Subcutaneous adipose tissue (tissue), 4 donors: ENCODE results near the gene PRSS23. TPM values are rescaled to one million over a fixed set of nuclear protein-coding genes. Genes with fewer than 3 reads are reported as not detected.

ENCODE experiments used
- total RNA-seq, 4 donors: library from RNA; depleted of rRNA; stranded (reverse); fragments of >200 nt; gene quantifications; one replicate each; pipeline ENCODE4 v1.1.0, GENCODE V29; 2016
- TF ChIP-seq, protein P1 (sequence below): fragments of 450-650 bp; IDR thresholded peaks from one replicate; pipeline ENCODE4 v1.5.1; 2016; ENCODE audit warnings: low read depth, mild to moderate bottlenecking, control low read depth, antibody characterized with exemption, moderate library complexity

PRSS23 gene
- total RNA-seq, 4 donors from 2014 or later, result 14.8 to 29.8 (median 23.4) TPM

DNA sequence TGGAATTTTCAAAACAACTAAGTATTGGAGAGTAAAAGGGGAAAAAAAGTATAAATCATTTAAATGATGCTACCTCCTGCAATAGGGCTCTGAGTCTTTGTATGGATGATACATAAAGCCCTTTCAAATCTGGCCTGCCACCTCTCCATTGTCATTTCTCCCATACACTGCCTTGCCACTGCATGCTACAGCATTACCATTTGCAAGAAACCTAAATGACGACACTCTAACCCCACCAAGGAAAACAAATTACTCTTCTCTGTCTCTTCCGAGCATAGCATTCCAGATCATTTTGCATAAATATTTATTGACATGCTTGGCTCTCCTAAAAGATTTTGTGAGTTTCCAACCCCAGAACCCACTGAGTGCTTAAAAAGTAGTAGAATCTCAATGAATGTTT lies 34.5 kb upstream of the PRSS23 start:
- TF ChIP-seq, protein P1, sequence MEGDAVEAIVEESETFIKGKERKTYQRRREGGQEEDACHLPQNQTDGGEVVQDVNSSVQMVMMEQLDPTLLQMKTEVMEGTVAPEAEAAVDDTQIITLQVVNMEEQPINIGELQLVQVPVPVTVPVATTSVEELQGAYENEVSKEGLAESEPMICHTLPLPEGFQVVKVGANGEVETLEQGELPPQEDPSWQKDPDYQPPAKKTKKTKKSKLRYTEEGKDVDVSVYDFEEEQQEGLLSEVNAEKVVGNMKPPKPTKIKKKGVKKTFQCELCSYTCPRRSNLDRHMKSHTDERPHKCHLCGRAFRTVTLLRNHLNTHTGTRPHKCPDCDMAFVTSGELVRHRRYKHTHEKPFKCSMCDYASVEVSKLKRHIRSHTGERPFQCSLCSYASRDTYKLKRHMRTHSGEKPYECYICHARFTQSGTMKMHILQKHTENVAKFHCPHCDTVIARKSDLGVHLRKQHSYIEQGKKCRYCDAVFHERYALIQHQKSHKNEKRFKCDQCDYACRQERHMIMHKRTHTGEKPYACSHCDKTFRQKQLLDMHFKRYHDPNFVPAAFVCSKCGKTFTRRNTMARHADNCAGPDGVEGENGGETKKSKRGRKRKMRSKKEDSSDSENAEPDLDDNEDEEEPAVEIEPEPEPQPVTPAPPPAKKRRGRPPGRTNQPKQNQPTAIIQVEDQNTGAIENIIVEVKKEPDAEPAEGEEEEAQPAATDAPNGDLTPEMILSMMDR, result no peak

DNA sequence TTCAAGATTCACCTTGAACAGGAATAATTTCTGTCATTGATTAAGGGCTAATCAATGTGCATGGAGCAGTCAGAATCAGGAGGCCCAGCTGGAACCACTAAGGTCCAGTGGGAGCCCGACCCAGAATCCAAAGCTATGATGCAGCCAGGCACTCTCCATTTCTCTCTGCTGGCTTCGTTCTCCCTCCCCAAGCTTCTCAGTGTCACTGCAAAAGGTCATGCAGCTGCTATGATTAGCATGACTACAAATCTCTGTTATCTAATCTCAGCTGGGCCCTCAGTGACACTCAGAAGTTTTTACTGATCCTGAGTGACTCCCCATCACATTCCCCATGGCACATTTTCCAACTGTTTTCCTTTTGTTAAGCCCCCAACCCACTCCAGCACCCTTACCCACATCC lies 31.1 kb upstream of the PRSS23 start:
- TF ChIP-seq, protein P1, result no peak

GRCh38 chr11:86772999-86773398 lies 27.3 kb upstream of the PRSS23 start:
- TF ChIP-seq, protein P1, result no peak

DNA sequence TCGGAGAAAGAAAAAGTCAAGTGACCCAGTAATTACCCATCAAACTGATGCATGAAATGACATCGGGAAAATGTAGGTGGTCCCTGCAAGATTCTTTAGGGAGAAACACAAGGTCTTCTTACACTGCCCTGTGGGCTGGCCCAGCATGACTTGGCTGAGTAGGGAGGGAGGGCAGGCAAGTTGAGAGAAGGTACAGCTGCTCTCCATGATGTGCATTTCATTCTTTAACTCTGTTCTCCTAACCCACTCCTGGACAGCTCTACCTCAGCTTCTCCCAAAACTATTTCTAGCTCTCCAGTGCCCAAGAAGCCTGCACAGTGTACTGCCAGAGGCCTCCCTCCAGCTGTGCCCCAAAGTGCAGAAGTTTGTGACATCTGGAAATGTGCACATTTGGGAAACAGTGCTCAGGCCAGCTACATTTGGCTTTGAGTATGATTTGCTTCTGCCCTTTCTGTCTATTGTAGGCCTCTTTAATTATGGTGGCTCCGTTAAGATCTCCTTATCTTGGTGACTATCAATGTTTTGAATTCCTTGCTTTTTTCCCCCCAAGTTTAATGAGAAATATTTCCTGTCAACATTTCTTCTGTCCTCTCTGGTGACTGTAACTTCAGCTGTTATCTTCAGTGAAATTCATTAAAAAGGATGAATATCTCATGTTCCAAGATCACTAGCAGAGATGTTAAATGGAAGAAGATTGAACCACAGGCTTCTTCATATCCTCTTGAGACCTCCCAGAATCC lies 26.7 kb upstream of the PRSS23 start:
- TF ChIP-seq, protein P1, result no peak

GRCh38 chr11:86774417-86774816 lies 25.9 kb upstream of the PRSS23 start:
- TF ChIP-seq, protein P1, result no peak

DNA sequence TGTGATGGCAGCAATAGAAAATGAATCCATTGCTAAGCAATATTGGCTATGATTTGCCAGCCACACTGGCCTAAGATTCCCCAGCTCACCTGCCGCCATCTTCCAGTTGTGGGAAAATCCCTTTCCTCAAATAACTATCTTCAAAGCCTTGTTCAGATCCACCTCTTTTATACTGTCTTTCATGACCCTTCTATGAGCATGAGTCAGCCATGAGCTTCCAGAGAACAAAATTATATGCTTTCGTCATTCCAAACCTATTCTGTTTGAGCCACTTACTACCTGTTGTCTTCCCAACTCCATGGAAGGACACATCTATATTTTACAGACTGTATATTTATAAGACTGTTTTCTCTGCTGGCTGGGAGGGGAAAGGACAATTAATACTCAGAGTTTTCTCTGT lies 25.0 kb upstream of the PRSS23 start:
- TF ChIP-seq, protein P1, result no peak

GRCh38 chr11:86781546-86781945 lies 18.8 kb upstream of the PRSS23 start:
- TF ChIP-seq, protein P1, result no peak
